HFFc6 (cell line): ENCODE data around the gene CD38. TPM values are rescaled to one million over a fixed set of nuclear protein-coding genes. Genes with fewer than 3 reads are reported as not detected.

Experiments used
- DNase-seq: peaks from one replicate; pipeline ENCODE4 v3.0.0-alpha.2; 2018
- H3K27ac Mint-ChIP-seq: 2 replicates; pipeline ENCODE4 v1.8.0; 2020; ENCODE audit warnings: mild to moderate bottlenecking, mixed read lengths
- H3K27me3 Mint-ChIP-seq: 2 replicates; pipeline ENCODE4 v1.8.0; 2021; ENCODE audit warnings: mild to moderate bottlenecking, moderate library complexity, mixed read lengths; ENCODE audit not compliant: insufficient read depth
- H3K36me3 Mint-ChIP-seq: 2 replicates; pipeline ENCODE4 v1.8.0; 2021; ENCODE audit warnings: low read depth, mixed read lengths
- H3K4me1 Mint-ChIP-seq: 2 replicates; pipeline ENCODE4 v1.8.0; 2020; ENCODE audit warnings: low read depth, mixed read lengths
- H3K4me3 Mint-ChIP-seq: 2 replicates; pipeline ENCODE4 v1.8.0; 2020; ENCODE audit warnings: mild to moderate bottlenecking, moderate library complexity, mixed read lengths
- H3K9me3 Mint-ChIP-seq: 2 replicates; pipeline ENCODE4 v1.8.0; 2020; ENCODE audit warnings: mild to moderate bottlenecking, mixed read lengths
- CTCF ChIP-seq: fragments of 200-600 bp; sonication (generic); IDR thresholded peaks from 2 replicates; pipeline ENCODE4 v1.5.0; 2021; ENCODE audit warnings: antibody characterized with exemption, mild to moderate bottlenecking
- total RNA-seq, 6 experiments: library from RNA; stranded (reverse); fragmentation: NEBNext Ultra II Directional; extraction: Animal tissue kit (Norgen Biotek cat#: 25700); gene quantifications; 2 replicates in 1 of 6; 3 replicates in 5 of 6; pipeline ENCODE4 v1.2.3, GENCODE V29; 2021

Gene CD38
- total RNA-seq, 6 experiments from 2014 or later: 0.07 to 0.15 (median 0.07) TPM; not detected in 3

- H3K4me3 Mint-ChIP-seq: no peak overlapping the region
- no peak for DNase-seq
- H3K27ac Mint-ChIP-seq: no peak overlapping the region
- H3K27me3 Mint-ChIP-seq: peaks cover 3% of the 10 kb centered on the region
- H3K9me3 Mint-ChIP-seq: no peaks in the 10 kb centered on the region
- no peaks in the 10 kb centered on the region for H3K4me1 Mint-ChIP-seq
- no peaks in the 10 kb centered on the region for H3K36me3 Mint-ChIP-seq
- TF ChIP-seq CTCF: no peak
Observed at GRCh38 chr4:15847746-15848145, 69.6 kb downstream of the CD38 start.

- Mint-ChIP-seq H3K4me3 (no peak overlapping the region), H3K27me3 (peaks cover 3% of the 10 kb centered on the region), H3K9me3 (no peaks in the 10 kb centered on the region), H3K27ac (no peak overlapping the region), H3K4me1 (no peaks in the 10 kb centered on the region), H3K36me3 (no peaks in the 10 kb centered on the region)
- DNase-seq: no peak
- TF ChIP-seq CTCF: no peak
Observed at GRCh38 chr4:15848191-15848842, 70.2 kb downstream of the CD38 start.

- Mint-ChIP-seq H3K4me3 (no peak overlapping the region), H3K36me3 (no peaks in the 10 kb centered on the region), H3K4me1 (no peaks in the 10 kb centered on the region), H3K9me3 (no peaks in the 10 kb centered on the region), H3K27ac (no peak overlapping the region), H3K27me3 (peaks cover 28% of the 10 kb centered on the region)
- DNase-seq: no peak
- TF ChIP-seq CTCF: no peak
Observed at GRCh38 chr4:15851969-15852368, 73.8 kb downstream of the CD38 start.

GRCh38 chr4:15852524-15852923 lies 74.4 kb downstream of the CD38 start:
- H3K9me3 Mint-ChIP-seq: no peaks in the 10 kb centered on the region
- no peaks in the 10 kb centered on the region for H3K4me1 Mint-ChIP-seq
- no peak for TF ChIP-seq CTCF
- no peaks in the 10 kb centered on the region for H3K36me3 Mint-ChIP-seq
- no peak overlapping the region for H3K4me3 Mint-ChIP-seq
- DNase-seq: no peak
- peaks cover 28% of the 10 kb centered on the region for H3K27me3 Mint-ChIP-seq
- H3K27ac Mint-ChIP-seq: no peak overlapping the region

- H3K4me1 Mint-ChIP-seq: no peaks in the 10 kb centered on the region
Observed at GRCh38 chr4:15853345-15853744, 75.2 kb downstream of the CD38 start.

More at GRCh38 chr4:15853345-15853744, 75.2 kb downstream of the CD38 start:
- H3K27ac Mint-ChIP-seq: no peak overlapping the region
- DNase-seq: no peak
- H3K27me3 Mint-ChIP-seq: peaks cover 28% of the 10 kb centered on the region
- H3K9me3 Mint-ChIP-seq: no peaks in the 10 kb centered on the region
- H3K4me3 Mint-ChIP-seq: no peak overlapping the region
- no peak for TF ChIP-seq CTCF
- no peaks in the 10 kb centered on the region for H3K36me3 Mint-ChIP-seq
